ENCODE measurements around the gene ZNF527. TPM values are rescaled to one million over a fixed set of nuclear protein-coding genes. Genes with fewer than 3 reads are reported as not detected.

The ZNF527 gene
- polyA plus RNA-seq, 2 donors, result 1.6 to 2.1 TPM

DNA sequence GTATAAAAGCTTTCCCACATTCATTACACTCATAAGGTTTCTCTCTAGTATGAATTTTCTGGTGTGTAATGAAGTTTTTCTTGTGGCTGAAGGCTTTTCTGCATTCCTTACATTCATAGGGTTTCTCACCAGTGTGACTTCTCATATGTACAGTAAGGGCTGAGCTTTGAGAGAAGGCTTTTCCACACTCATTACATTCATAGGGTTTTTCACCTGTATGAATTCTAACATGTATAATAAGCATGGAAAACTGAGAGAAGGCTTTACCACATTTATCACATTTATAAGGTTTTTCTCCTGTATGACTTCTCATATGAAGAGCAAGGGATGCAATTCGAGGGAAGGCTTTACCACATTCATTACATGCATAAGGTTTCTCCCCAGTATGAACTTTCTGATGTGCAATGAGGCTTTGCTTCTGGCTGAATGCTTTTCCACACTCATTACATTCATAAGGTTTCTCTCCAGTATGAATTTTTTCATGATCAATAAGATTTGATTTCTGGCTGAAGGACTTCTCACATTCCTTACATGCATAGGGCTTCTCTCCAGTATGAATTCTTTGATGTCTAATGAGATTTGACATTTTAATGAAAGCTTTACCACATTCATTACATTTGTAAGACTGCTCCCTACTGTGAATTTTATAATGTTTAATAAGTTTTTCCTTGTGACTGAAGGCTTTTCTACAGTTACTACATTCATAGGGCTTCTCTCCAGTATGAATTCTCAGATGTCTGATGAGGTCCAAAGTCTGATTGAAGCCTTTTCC, 42.6 kb downstream of the ZNF527 start:
- no peaks in the 10 kb centered on the region for H3K27me3 ChIP-seq (ENCODE audit: control insufficient read depth in 1 of 2, insufficient read depth in 2 of 2, low read length in 2 of 2)
- H3K4me3 ChIP-seq (ENCODE audit: low read depth in 1 of 2, low read length in 2 of 2), result no peak overlapping the region
- no peaks in the 10 kb centered on the region for H3K4me1 ChIP-seq (ENCODE audit: control insufficient read depth in 2 of 2, insufficient read depth in 2 of 2, low read length in 1 of 2)
- H3K9me3 ChIP-seq (ENCODE audit: control insufficient read depth in 2 of 2, insufficient read depth in 1 of 2, low read depth in 1 of 2, low read length in 1 of 2), result peaks cover 11 to 14% of the 10 kb centered on the region in 2 donors
- 94 to 97% methylated on average over 1 of the region's 1 CpG for WGBS, 2 donors
- H3K36me3 ChIP-seq (ENCODE audit: control insufficient read depth in 2 of 2, insufficient read depth in 2 of 2, low read length in 1 of 2), result peaks cover 0 to 6% of the 10 kb centered on the region in 2 donors
- no peak overlapping the region for H3K27ac ChIP-seq (ENCODE audit: low read depth in 2 of 2, low read length in 1 of 2)

Other genes starting within 250 kb of the ZNF527 start
- gene ZNF585A, start 198.4 kb upstream of the ZNF527 start, polyA plus RNA-seq, result 10 to 100 TPM; 10.8 to 13.9 TPM
- 1 to 10 TPM; 3.7 to 4.3 TPM for gene ZNF585B, start 160.6 kb upstream of the ZNF527 start, polyA plus RNA-seq
- 1 to 10 TPM; 3.0 to 3.2 TPM for gene ZNF383, start 152.9 kb upstream of the ZNF527 start, polyA plus RNA-seq
- gene ZNF569, start 96.3 kb downstream of the ZNF527 start, polyA plus RNA-seq, result 1 to 10 TPM in 1 of 2 donors, under 1 TPM in 1; 0.89 to 1.1 TPM
- under 1 TPM; 0.69 to 0.71 TPM for gene ZNF570, start 98.3 kb downstream of the ZNF527 start, polyA plus RNA-seq
- gene ZNF793, start 135.8 kb downstream of the ZNF527 start, polyA plus RNA-seq, result 1 to 10 TPM; 1.7 to 4.1 TPM
- gene ZNF571, start 223.7 kb downstream of the ZNF527 start, polyA plus RNA-seq, result 1 to 10 TPM; 1.6 to 2.4 TPM
- gene ZNF540, start 223.8 kb downstream of the ZNF527 start, polyA plus RNA-seq, result 1 to 10 TPM; 1.1 to 1.6 TPM

Measured in esophagus (tissue), 2 donors.